HEK293T (cell line): ENCODE data around the gene GPS1.

Experiments
- CTCF ChIA-PET: fragments of 350-600 bp; formaldehyde crosslinking; extraction: SDS; loops from one replicate; lab custom pipeline; 2021; ENCODE audit warnings: antibody characterized with exemption, inconsistent platforms; lab: Yijun Ruan, JAX
- POLR2A ChIA-PET: fragments of 350-600 bp; formaldehyde crosslinking; extraction: SDS; loops from one replicate; lab custom pipeline; 2020; ENCODE audit warnings: antibody characterized with exemption, inconsistent platforms; lab: Yijun Ruan, JAX
- DNase-seq: peaks from one replicate; pipeline ENCODE4 v3.0.0; 2012; ENCODE audit warnings: mixed read lengths; ENCODE audit errors: extremely low spot score
- ARNT ChIP-seq: fragments of 450-650 bp; IDR thresholded peaks from 2 replicates; pipeline ENCODE4 v1.6.1; 2017; ENCODE audit warnings: mild to moderate bottlenecking
- BHLHE40 ChIP-seq: fragments of 450-650 bp; IDR thresholded peaks from 2 replicates; pipeline ENCODE4 v1.6.1; 2016; ENCODE audit warnings: mild to moderate bottlenecking, moderate library complexity, borderline replicate concordance
- CTBP1 ChIP-seq: fragments of 450-650 bp; IDR thresholded peaks from 2 replicates; pipeline ENCODE4 v1.6.1; 2016; ENCODE audit warnings: borderline replicate concordance
- ELF4 ChIP-seq: fragments of 450-650 bp; IDR thresholded peaks from 2 replicates; pipeline ENCODE4 v1.6.1; 2017; ENCODE audit warnings: antibody characterized with exemption
- FOXK2 ChIP-seq: fragments of 450-650 bp; IDR thresholded peaks from 2 replicates; pipeline ENCODE4 v1.6.1; 2016; ENCODE audit warnings: mild to moderate bottlenecking
- L3MBTL2 ChIP-seq: fragments of 450-650 bp; conservative IDR thresholded peaks from 2 replicates; pipeline ENCODE4 v1.6.1; 2016; ENCODE audit warnings: mild to moderate bottlenecking
- LEF1 ChIP-seq: fragments of 450-650 bp; IDR thresholded peaks from 2 replicates; pipeline ENCODE4 v1.6.1; 2017; ENCODE audit warnings: mild to moderate bottlenecking, borderline replicate concordance
- NFRKB ChIP-seq: fragments of 450-650 bp; IDR thresholded peaks from 2 replicates; pipeline ENCODE4 v1.6.1; 2016; ENCODE audit warnings: mild to moderate bottlenecking, moderate library complexity
- PKNOX1 ChIP-seq: fragments of 450-650 bp; IDR thresholded peaks from 2 replicates; pipeline ENCODE4 v1.6.1; 2016
- SP1 ChIP-seq: fragments of 450-650 bp; IDR thresholded peaks from 2 replicates; pipeline ENCODE4 v1.6.1; 2017
- SUZ12 ChIP-seq: fragments of 450-650 bp; IDR thresholded peaks from 2 replicates; pipeline ENCODE4 v1.6.1; 2016; ENCODE audit warnings: mild to moderate bottlenecking
- TARDBP ChIP-seq: fragments of 450-650 bp; IDR thresholded peaks from 2 replicates; pipeline ENCODE4 v1.6.1; 2016
- ZNF384 ChIP-seq: fragments of 450-650 bp; IDR thresholded peaks from 2 replicates; pipeline ENCODE4 v1.6.1; 2016

GPS1 gene

GRCh38 chr17:82105882-82106687 lies 54.4 kb downstream of the GPS1 start:
- TF ChIP-seq L3MBTL2 (no peak), ARNT (no peak), TARDBP (no peak), BHLHE40 (no peak)
- DNase-seq, result no peak
- POLR2A ChIA-PET, result interaction anchor here (1.3 to 1.7 kb wide), 2 partner anchors 8 to 51 kb away, joined by 3 to 11 read pairs; partner anchors contain the start of gene FASN
- CTCF ChIA-PET, result interaction anchor here (1.1 to 1.3 kb wide), 3 partner anchors 16 to 77 kb away, joined by 3 to 4 read pairs (median 4); no protein-coding TSS in a partner anchor

- POLR2A ChIA-PET, result interaction anchor here (1.3 to 1.7 kb wide), 2 partner anchors 9 to 50 kb away, joined by 3 to 11 read pairs; partner anchors contain the start of gene FASN
- CTCF ChIA-PET, result interaction anchor here (1.1 to 1.2 kb wide), 2 partner anchors 15 to 77 kb away, joined by 3 to 4 read pairs; no protein-coding TSS in a partner anchor
- TF ChIP-seq PKNOX1 (no peak), ZNF384 (no peak), FOXK2 (no peak), LEF1 (no peak), SUZ12 (no peak), CTBP1 (no peak), SP1 (no peak), ELF4 (no peak), BHLHE40 (no peak), NFRKB (no peak)
- DNase-seq, result no peak
Measured at GRCh38 chr17:82106688-82107305, 55.1 kb downstream of the GPS1 start.
